Neural cell (in vitro differentiated cells): ENCODE results near the gene C1orf141. TPM values are rescaled to one million over a fixed set of nuclear protein-coding genes. Genes with fewer than 3 reads are reported as not detected.

Experiments
- H2AFZ ChIP-seq: fragments of 200-600, 300-800 bp; sonication (generic), shearing (Covaris generic); 2 replicates; pipeline ENCODE4 v1.6.0; 2014; ENCODE audit warnings: low read depth, mild to moderate bottlenecking, antibody characterized with exemption, low read length, moderate library complexity
- H3F3A ChIP-seq: fragments of 200-600 bp; shearing (Covaris generic); 2 replicates; pipeline ENCODE4 v1.6.1; 2016; ENCODE audit warnings: mild to moderate bottlenecking, moderate library complexity, mixed read lengths, antibody characterized with exemption, low read length; ENCODE audit not compliant: insufficient read depth, poor library complexity, severe bottlenecking
- H3K27ac ChIP-seq: fragments of 200-600, 300-800 bp; sonication (generic), shearing (Covaris generic); 2 replicates; pipeline ENCODE4 v1.5.1; 2014; ENCODE audit warnings: mild to moderate bottlenecking, low read length, moderate library complexity
- H3K27me3 ChIP-seq: fragments of 300-800, 200-600 bp; sonication (generic), shearing (Covaris generic); 2 replicates; pipeline ENCODE4 v1.6.0; 2014; ENCODE audit warnings: mild to moderate bottlenecking, low read depth, low read length, moderate library complexity; ENCODE audit not compliant: insufficient read depth
- H3K36me3 ChIP-seq: fragments of 300-800, 200-600 bp; sonication (generic), shearing (Covaris generic); 2 replicates; pipeline ENCODE4 v1.5.1; 2014; ENCODE audit warnings: mild to moderate bottlenecking, antibody characterized with exemption, low read length, moderate library complexity; ENCODE audit not compliant: insufficient read depth
- H3K4me2 ChIP-seq: fragments of 300-800, 200-600 bp; sonication (generic), shearing (Covaris generic); 2 replicates; pipeline ENCODE4 v1.6.0; 2014; ENCODE audit warnings: mild to moderate bottlenecking, low read length
- H3K4me3 ChIP-seq: fragments of 300-800, 200-600 bp; sonication (generic), shearing (Covaris generic); 2 replicates; pipeline ENCODE4 v1.5.1; 2014; ENCODE audit warnings: mild to moderate bottlenecking, low read length, moderate library complexity
- H3K79me2 ChIP-seq: fragments of 200-600 bp; shearing (Covaris generic); replicated peaks from 2 replicates; pipeline ENCODE4 v1.6.0; 2014; ENCODE audit warnings: mild to moderate bottlenecking, low read length, moderate library complexity; ENCODE audit not compliant: insufficient read depth
- H3K9ac ChIP-seq: fragments of 300-800, 200-600 bp; sonication (generic), shearing (Covaris generic); 2 replicates; pipeline ENCODE4 v1.6.1; 2016; ENCODE audit warnings: mild to moderate bottlenecking, low read length, mixed read lengths
- H3K9me2 ChIP-seq: fragments of 200-600 bp; shearing (Covaris generic); 2 replicates; pipeline ENCODE4 v1.6.1; 2016; ENCODE audit warnings: mild to moderate bottlenecking, low read length, mixed read lengths; ENCODE audit not compliant: insufficient read depth
- H3K9me3 ChIP-seq: fragments of 200-600, 300-800 bp; sonication (generic), shearing (Covaris generic); 2 replicates; pipeline ENCODE4 v1.6.1; 2016; ENCODE audit warnings: mild to moderate bottlenecking, mixed run types, low read length, moderate library complexity, mixed read lengths
- H4K20me1 ChIP-seq: fragments of 200-600 bp; shearing (Covaris generic); 2 replicates; pipeline ENCODE4 v1.6.1; 2016; ENCODE audit warnings: mild to moderate bottlenecking, mixed run types; ENCODE audit not compliant: insufficient read depth
- CTCF ChIP-seq: fragments of 450-650 bp; IDR thresholded peaks from 2 replicates; pipeline ENCODE4 v1.5.1; 2014; ENCODE audit warnings: antibody characterized with exemption, mild to moderate bottlenecking, moderate library complexity; ENCODE audit not compliant: poor library complexity, severe bottlenecking
- EP300 ChIP-seq: fragments of 450-650 bp; conservative IDR thresholded peaks from 2 replicates; pipeline ENCODE4 v1.6.1; 2014; ENCODE audit warnings: antibody characterized with exemption, mild to moderate bottlenecking, moderate library complexity; ENCODE audit not compliant: poor library complexity, severe bottlenecking
- EZH2 ChIP-seq: fragments of 200-600, 300-800 bp; shearing (Covaris generic), sonication (generic); IDR thresholded peaks from 2 replicates; pipeline ENCODE4 v1.6.1; 2014; ENCODE audit warnings: antibody characterized with exemption, low read length, borderline replicate concordance, mild to moderate bottlenecking; ENCODE audit not compliant: insufficient read depth, poor library complexity, severe bottlenecking
- MXI1 ChIP-seq: fragments of 450-650 bp; conservative IDR thresholded peaks from 2 replicates; pipeline ENCODE4 v1.6.1; 2014; ENCODE audit warnings: antibody characterized with exemption, mild to moderate bottlenecking; ENCODE audit not compliant: poor library complexity, severe bottlenecking
- POLR2AphosphoS5 ChIP-seq: IDR thresholded peaks from 2 replicates; pipeline ENCODE4 v1.6.1; 2012
- RAD21 ChIP-seq: fragments of 450-650 bp; conservative IDR thresholded peaks from 2 replicates; pipeline ENCODE4 v1.6.1; 2014; ENCODE audit warnings: antibody characterized with exemption, mild to moderate bottlenecking, moderate library complexity
- REST ChIP-seq: IDR thresholded peaks from 2 replicates; pipeline ENCODE4 v1.6.1; 2012; ENCODE audit warnings: borderline replicate concordance
- SMC3 ChIP-seq: fragments of 450-650 bp; conservative IDR thresholded peaks from 2 replicates; pipeline ENCODE4 v1.6.1; 2014; ENCODE audit warnings: antibody characterized with exemption, mild to moderate bottlenecking, moderate library complexity; ENCODE audit not compliant: poor library complexity
- TAF1 ChIP-seq: IDR thresholded peaks from 2 replicates; pipeline ENCODE4 v1.6.1; 2012; ENCODE audit warnings: low read depth
- polyA plus RNA-seq: library from polyadenylated mRNA; depleted of rRNA; stranded (reverse); fragments of >200 nt; gene quantifications from 2 replicates; pipeline ENCODE4 v1.2.3, GENCODE V29; 2014

The C1orf141 gene
- polyA plus RNA-seq, 1 donor from 2014 or later = not detected

GRCh38 chr1:67159233-67159632 lies 24.5 kb upstream of the C1orf141 start:
- no peaks in the 10 kb centered on the region for H3K9me3 ChIP-seq
- H3K4me3 ChIP-seq = no peak overlapping the region
- no peaks in the 10 kb centered on the region for H3K9me2 ChIP-seq
- no peaks in the 10 kb centered on the region for H3K79me2 ChIP-seq
- no peak overlapping the region for H3K27ac ChIP-seq
- no peak overlapping the region for H2AFZ ChIP-seq
- no peaks in the 10 kb centered on the region for H3K27me3 ChIP-seq
- H3K36me3 ChIP-seq = no peaks in the 10 kb centered on the region
- no peaks in the 10 kb centered on the region for H4K20me1 ChIP-seq
- TF ChIP-seq CTCF (no peak), SMC3 (no peak), POLR2AphosphoS5 (no peak), REST (no peak)
- H3K9ac ChIP-seq = no peak overlapping the region
- no peak overlapping the region for H3K4me2 ChIP-seq
- no peaks in the 10 kb centered on the region for H3F3A ChIP-seq

- H3K9me2 ChIP-seq = no peaks in the 10 kb centered on the region
- no peak overlapping the region for H3K4me2 ChIP-seq
- H2AFZ ChIP-seq = no peak overlapping the region
- H3K4me3 ChIP-seq = no peak overlapping the region
- no peaks in the 10 kb centered on the region for H3K9me3 ChIP-seq
- H3K9ac ChIP-seq = no peak overlapping the region
- TF ChIP-seq EZH2 (no peak), RAD21 (no peak), TAF1 (no peak), MXI1 (no peak), EP300 (no peak), REST (no peak), POLR2AphosphoS5 (no peak), CTCF (no peak), SMC3 (no peak)
- H4K20me1 ChIP-seq = no peaks in the 10 kb centered on the region
- H3K36me3 ChIP-seq = no peaks in the 10 kb centered on the region
- H3K27me3 ChIP-seq = no peaks in the 10 kb centered on the region
- H3K79me2 ChIP-seq = no peaks in the 10 kb centered on the region
- no peak overlapping the region for H3K27ac ChIP-seq
- no peaks in the 10 kb centered on the region for H3F3A ChIP-seq
These were observed 23.6 kb upstream of the C1orf141 start for GRCh38 chr1:67158401-67158800.
